VCaP (cell line): ENCODE results near the gene ADAM17.

ENCODE experiments used
- H3K27ac ChIP-seq: fragments of 450-650 bp; 2 replicates; pipeline ENCODE4 v1.5.1; 2017
- CTCF ChIP-seq: fragments of 450-650 bp; conservative IDR thresholded peaks from 2 replicates; pipeline ENCODE4 v1.5.1; 2017; ENCODE audit warnings: mild to moderate bottlenecking, moderate library complexity

Gene ADAM17

DNA sequence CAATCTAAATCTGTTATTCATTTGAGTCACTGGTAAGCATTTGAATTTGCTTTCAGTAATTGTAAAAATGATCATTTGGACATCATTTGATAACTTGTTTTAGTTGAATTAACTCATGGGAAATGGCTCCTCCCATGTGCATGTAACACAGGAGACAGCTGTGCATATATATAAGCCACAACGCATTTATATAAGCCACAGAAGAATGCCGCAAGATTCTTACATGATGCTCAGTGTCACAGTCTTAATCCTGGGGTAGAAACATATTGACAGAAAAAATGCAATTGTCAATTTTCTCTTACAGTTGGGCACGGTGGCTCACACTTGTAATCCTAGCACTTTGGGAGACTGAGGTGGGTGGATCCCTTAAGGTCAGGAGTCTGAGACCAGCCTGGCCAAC is 94.6 kb downstream of the ADAM17 start:
- TF ChIP-seq CTCF, result no peak
- peak overlapping the region; percentile 64; the same call in 1 of the 2 replicates for H3K27ac ChIP-seq

GRCh38 chr2:9460441-9461017 is 95.1 kb downstream of the ADAM17 start:
- H3K27ac ChIP-seq, result no peak overlapping the region
- no peak for TF ChIP-seq CTCF

DNA sequence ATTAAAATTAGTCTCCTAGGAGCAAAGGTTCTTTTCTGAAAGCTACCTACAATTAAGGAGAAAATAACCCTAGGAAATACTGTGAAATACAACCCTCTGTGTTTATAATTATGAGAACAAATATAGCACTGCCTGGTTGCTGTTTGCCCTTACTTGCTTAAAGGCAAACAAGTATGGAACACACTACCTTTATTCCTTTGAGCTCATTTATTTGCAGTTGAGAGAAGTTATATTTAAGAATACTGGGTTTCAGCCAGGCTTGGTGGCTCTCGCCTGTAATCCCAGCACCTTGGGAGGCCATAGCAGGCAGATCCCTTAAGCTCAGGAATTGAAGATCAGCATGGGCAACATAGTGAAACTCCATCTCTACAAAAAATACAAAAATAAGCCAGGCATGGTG is 104.4 kb downstream of the ADAM17 start:
- H3K27ac ChIP-seq, result peak overlapping the region; percentile 66
- no peak for TF ChIP-seq CTCF

DNA sequence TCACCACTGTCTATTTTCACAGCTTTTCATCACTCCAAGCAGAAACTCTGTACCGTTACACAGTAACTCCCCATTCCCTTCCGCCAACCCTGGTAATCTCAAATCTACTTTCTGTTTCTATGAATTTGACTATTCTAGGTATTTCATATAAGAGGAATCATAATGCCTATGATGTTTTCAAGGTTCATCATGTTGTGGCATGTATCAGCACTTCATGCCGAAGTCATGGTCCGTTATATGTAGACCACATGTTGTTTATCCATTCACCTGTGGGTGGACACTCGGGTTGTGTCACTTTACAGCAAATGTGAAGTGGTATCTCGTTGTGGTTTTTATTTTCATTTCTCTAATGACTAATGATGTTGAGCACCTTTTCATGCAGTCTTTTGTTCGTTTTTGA is 110.5 kb downstream of the ADAM17 start:
- no peak overlapping the region for H3K27ac ChIP-seq
- no peak for TF ChIP-seq CTCF

GRCh38 chr2:9443526-9443925 is 112.1 kb downstream of the ADAM17 start:
- no peak for TF ChIP-seq CTCF

DNA sequence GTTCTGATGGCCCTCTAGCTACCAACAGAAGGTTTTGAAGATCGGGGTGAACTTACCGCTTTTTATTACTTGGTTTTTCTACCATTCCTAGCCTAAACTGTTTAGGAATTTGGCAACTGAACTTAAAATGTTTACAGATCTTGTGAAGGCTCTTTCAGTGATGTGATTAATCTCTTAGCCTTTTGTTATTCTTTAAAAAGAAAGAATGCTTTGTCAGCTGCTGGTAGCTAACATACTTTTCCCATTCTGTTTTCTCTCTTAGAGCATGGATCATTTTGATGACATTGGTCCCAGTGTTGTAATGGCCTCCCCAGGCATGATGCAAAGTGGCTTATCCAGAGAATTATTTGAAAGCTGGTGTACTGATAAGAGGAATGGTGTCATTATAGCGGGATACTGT is 114.1 kb downstream of the ADAM17 start:
- H3K27ac ChIP-seq, result peak overlapping the region; percentile 64; the same call in 1 of the 2 replicates
- TF ChIP-seq CTCF, result no peak

More at GRCh38 chr2:9443526-9443925, 112.1 kb downstream of the ADAM17 start:
- peak overlapping the region; percentile 64 for H3K27ac ChIP-seq

DNA sequence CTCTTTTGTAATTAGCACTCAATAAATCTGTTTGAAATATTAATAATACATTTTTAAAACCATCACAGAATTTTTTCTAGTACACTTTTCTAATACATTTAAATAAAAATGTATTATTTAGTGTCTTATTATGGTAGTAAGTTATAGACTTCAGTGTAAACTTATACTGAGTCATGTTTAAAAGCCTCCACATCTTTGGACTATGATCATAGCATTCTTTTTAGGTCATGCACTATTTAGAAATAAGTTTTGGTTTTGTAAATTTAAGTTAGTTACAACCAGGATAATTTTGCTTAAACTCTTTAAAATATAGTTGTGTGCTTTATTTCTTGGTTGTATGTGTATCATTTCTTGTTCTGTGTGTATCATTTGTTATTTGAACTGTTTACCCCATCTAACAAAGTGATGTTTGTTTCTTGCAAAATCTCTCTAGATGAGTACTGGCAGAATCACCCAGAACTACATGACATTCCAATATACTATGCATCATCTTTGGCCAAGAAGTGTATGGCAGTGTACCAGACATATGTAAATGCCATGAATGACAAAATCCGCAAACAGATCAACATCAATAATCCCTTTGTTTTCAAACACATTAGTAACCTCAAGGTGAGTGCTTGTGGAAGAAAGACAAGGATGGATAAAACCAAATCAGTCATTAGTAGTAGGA is 115.4 kb downstream of the ADAM17 start:
- H3K27ac ChIP-seq, result no peak overlapping the region
- TF ChIP-seq CTCF, result no peak
